Endothelial cell of umbilical vein (primary cell): ENCODE data around the gene SEMA7A. TPM values are rescaled to one million over a fixed set of nuclear protein-coding genes. Genes with fewer than 3 reads are reported as not detected.

Experiments used
- BruUV-seq: library from RNA; stranded (reverse); fragments of 400-500 nt; replicated peaks from 2 replicates; lab custom pipeline; 2021; lab: Mats Ljungman, UMichigan
- CTCF ChIA-PET: fragments of 300-600, 350-600 bp; sonication (Branson Sonifier 250); formaldehyde crosslinking; loops from one replicate; lab custom pipeline; 2021; ENCODE audit warnings: antibody characterized with exemption, inconsistent platforms; lab: Charles Lee
- POLR2A ChIA-PET: fragments of 300-600, 350-600 bp; sonication (Branson Sonifier 250); formaldehyde crosslinking; loops from one replicate; lab custom pipeline; 2021; ENCODE audit warnings: antibody characterized with exemption, inconsistent platforms; lab: Charles Lee
- DNase-seq: peaks from one replicate; pipeline ENCODE4 v3.0.0-alpha.2; 2011; ENCODE audit warnings: low read depth, low spot score
- FAIRE-seq: peaks from 2 replicates; lab custom pipeline; 2011; peaks lifted over from hg19 to GRCh38; lab: Jason Lieb, UNC
- H2AFZ ChIP-seq: 2 replicates; pipeline ENCODE4 v1.6.0; 2012; ENCODE audit warnings: low read depth, low read length, control low read depth, inconsistent platforms
- H3K27ac ChIP-seq: 2 replicates; pipeline ENCODE4 v1.5.1; 2011; ENCODE audit warnings: low read depth, mild to moderate bottlenecking, control low read depth, low read length, moderate library complexity; ENCODE audit not compliant: insufficient read depth
- H3K27me3 ChIP-seq, 2 experiments: 2 replicates each; pipeline versions ENCODE4 v1.6.0 to v1.6.1; 2011; ENCODE audit warnings: low read length in 2 of 2, mixed read lengths in 1 of 2; ENCODE audit not compliant: control insufficient read depth in 2 of 2, insufficient read depth in 2 of 2
- H3K36me3 ChIP-seq, 2 experiments: 2 replicates in 1 of 2; 3 replicates in 1 of 2; pipeline ENCODE4 v1.5.1; 2011; ENCODE audit warnings: low read length in 2 of 2, mild to moderate bottlenecking in 1 of 2, moderate library complexity in 1 of 2; ENCODE audit not compliant: control insufficient read depth in 2 of 2, insufficient read depth in 2 of 2; ENCODE audit errors: extremely low read depth in 1 of 2
- H3K4me1 ChIP-seq: 3 replicates; pipeline ENCODE4 v1.5.1; 2011; ENCODE audit warnings: mild to moderate bottlenecking, low read length; ENCODE audit not compliant: control insufficient read depth, insufficient read depth; ENCODE audit errors: extremely low read depth
- H3K4me2 ChIP-seq: 2 replicates; pipeline ENCODE4 v1.6.1; 2011; ENCODE audit warnings: low read length, control low read depth, mixed read lengths; ENCODE audit not compliant: insufficient read depth
- H3K4me3 ChIP-seq, 3 experiments: fragments of 200-600 bp in 1 of 3; sonication (generic), shearing (Covaris generic) in 1 of 3; replicated peaks in 1 of 3; 2 replicates each; pipeline ENCODE4 v1.5.1; 2011 to 2016; ENCODE audit warnings: control low read depth in 3 of 3, low read length in 3 of 3, mild to moderate bottlenecking in 2 of 3, inconsistent platforms in 1 of 3, low read depth in 1 of 3, moderate library complexity in 1 of 3; ENCODE audit not compliant: insufficient read depth in 1 of 3
- H3K79me2 ChIP-seq: 2 replicates; pipeline ENCODE4 v1.6.0; 2012; ENCODE audit warnings: low read length, inconsistent platforms; ENCODE audit not compliant: control insufficient read depth, insufficient read depth
- H3K9ac ChIP-seq: replicated peaks from 2 replicates; pipeline ENCODE3; 2011; ENCODE audit warnings: low read length, control low read depth; ENCODE audit not compliant: insufficient read depth; ENCODE audit errors: extremely low read depth
- H3K9me1 ChIP-seq: replicated peaks from 3 replicates; pipeline ENCODE4 v1.6.0; 2011; ENCODE audit warnings: mild to moderate bottlenecking, low read length; ENCODE audit not compliant: control insufficient read depth, insufficient read depth; ENCODE audit errors: extremely low read depth
- H3K9me3 ChIP-seq: replicated peaks from 2 replicates; pipeline ENCODE4 v1.5.1; 2012; ENCODE audit warnings: low read length, inconsistent platforms; ENCODE audit not compliant: control insufficient read depth, insufficient read depth
- H4K20me1 ChIP-seq: replicated peaks from 2 replicates; pipeline ENCODE3; 2011; ENCODE audit warnings: mild to moderate bottlenecking, low read length; ENCODE audit not compliant: control insufficient read depth, insufficient read depth; ENCODE audit errors: extremely low read depth
- EZH2 ChIP-seq: IDR thresholded peaks from 2 replicates; pipeline ENCODE4 v1.6.1; 2012; ENCODE audit warnings: borderline replicate concordance, low read depth, mild to moderate bottlenecking, moderate library complexity, low read length, inconsistent platforms; ENCODE audit not compliant: severe bottlenecking
- JUN ChIP-seq: IDR thresholded peaks from 2 replicates; pipeline ENCODE4 v1.6.1; 2011; ENCODE audit warnings: borderline replicate concordance, low read depth; ENCODE audit not compliant: insufficient read length, insufficient read depth
- MYC ChIP-seq: IDR thresholded peaks from one replicate; pipeline ENCODE4 v1.6.1; 2011; ENCODE audit warnings: mild to moderate bottlenecking, low read depth, low read length
- POLR2A ChIP-seq: IDR thresholded peaks from 2 replicates; pipeline ENCODE4 v1.6.1; 2012; ENCODE audit warnings: low read depth, mild to moderate bottlenecking, control low read depth, low read length
- dilution Hi-C: fragments of 300-500 bp; cut with MboI; formaldehyde crosslinking; loops from one replicate; pipeline ENCODE4 v1.15.0; 2019; ENCODE audit warnings: low sequenced_read_pairs; ENCODE audit not compliant: extremely low pct_ligation_motif_present
- intact Hi-C: fragments of 100-400 bp; cut with micrococcal nuclease; formaldehyde crosslinking; loops from one replicate; pipeline ENCODE4 v1.10.0; 2022
- polyA plus RNA-seq, 4 experiments: library from polyadenylated mRNA; depleted of rRNA in 3 of 4; stranded (reverse) in 3 of 4; unstranded in 1 of 4; fragments of >200 nt; gene quantifications; 2 replicates each; pipeline versions ENCODE4 v1.2.1 to v1.2.3, GENCODE V29; 2011 to 2012; ENCODE audit warnings: missing spikeins in 1 of 4
- total RNA-seq: library from RNA; stranded (reverse); gene quantifications from 2 replicates; pipeline ENCODE4 v1.2.3, GENCODE V29; 2021
- TF ChIP-seq, protein P1 (sequence below): IDR thresholded peaks from 2 replicates; pipeline ENCODE4 v1.6.1; 2011; ENCODE audit not compliant: insufficient read depth, insufficient read length
- TF ChIP-seq, protein P2 (sequence below), 2 donors: IDR thresholded peaks; 1 replicate in 1 of 2; 2 replicates in 1 of 2; pipeline ENCODE4 v1.5.1; 2011; ENCODE audit warnings: low read length in 2 of 2, mild to moderate bottlenecking in 2 of 2, moderate library complexity in 2 of 2, control low read depth in 1 of 2, inconsistent platforms in 1 of 2, low read depth in 1 of 2; ENCODE audit not compliant: insufficient read depth in 1 of 2; ENCODE audit errors: extremely low read depth in 1 of 2

The SEMA7A gene
- total and polyA plus RNA-seq, 2 donors (not counting 3 experiments of a cell fraction or from before 2014, with no cell fraction given): 1.7 to 2.0 TPM

DNA sequence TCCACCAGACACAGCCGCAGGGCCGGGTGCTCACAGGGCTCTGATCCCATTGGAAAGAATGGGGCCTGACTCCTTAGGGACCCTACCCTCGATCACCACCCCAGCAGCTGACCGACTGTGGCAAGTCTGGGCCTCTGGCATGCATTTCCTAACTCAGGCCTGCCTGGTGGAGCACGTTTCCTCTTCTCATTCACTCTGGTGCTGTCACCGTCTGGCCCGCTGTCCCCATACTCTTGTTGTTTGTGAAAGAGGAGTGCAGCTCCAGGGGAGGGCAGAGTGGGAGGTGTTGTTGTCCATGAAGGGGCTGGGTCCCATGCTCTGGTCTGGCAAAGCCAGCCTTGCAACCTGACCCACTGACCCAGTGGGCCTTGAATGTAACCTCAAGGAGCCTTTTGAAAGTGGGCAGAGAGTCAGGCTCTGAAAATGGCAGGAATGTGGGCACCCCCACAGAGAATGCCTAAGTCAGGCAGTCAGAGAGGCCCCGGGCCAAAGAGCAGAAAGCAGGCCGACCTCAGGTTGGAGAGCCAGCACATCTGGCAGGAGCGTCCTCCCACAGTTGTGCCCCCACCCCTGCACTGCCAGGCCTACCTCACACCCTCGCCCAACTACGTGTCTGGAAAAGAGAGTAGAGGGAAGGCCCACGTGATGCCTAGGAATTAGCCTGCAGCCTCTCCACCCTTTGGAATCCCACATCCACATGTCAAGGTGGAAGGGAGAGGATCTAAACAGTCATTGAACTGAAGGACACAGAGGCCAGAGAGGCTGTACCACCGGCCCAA lies 10.9 kb downstream of the SEMA7A start:
- BruUV-seq: no TSS peak
- intact Hi-C loops (no loop called here), dilution Hi-C loops (no loop called here)
- Histone ChIP-seq H3K27me3 (no peaks in the 10 kb centered on the region), H3K4me2 (no peak overlapping the region), H3K36me3 (no peaks in the 10 kb centered on the region), H3K79me2 (no peaks in the 10 kb centered on the region), H3K9ac (no peak overlapping the region), H3K4me1 (no peaks in the 10 kb centered on the region), H3K4me3 (no peak overlapping the region), H4K20me1 (no peaks in the 10 kb centered on the region), H3K9me1 (no peaks in the 10 kb centered on the region), H3K27ac (no peak overlapping the region), H2AFZ (no peak overlapping the region), H3K9me3 (no peaks in the 10 kb centered on the region)
- TF ChIP-seq, protein P1, sequence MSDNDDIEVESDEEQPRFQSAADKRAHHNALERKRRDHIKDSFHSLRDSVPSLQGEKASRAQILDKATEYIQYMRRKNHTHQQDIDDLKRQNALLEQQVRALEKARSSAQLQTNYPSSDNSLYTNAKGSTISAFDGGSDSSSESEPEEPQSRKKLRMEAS: no peak
- TF ChIP-seq, protein P2, sequence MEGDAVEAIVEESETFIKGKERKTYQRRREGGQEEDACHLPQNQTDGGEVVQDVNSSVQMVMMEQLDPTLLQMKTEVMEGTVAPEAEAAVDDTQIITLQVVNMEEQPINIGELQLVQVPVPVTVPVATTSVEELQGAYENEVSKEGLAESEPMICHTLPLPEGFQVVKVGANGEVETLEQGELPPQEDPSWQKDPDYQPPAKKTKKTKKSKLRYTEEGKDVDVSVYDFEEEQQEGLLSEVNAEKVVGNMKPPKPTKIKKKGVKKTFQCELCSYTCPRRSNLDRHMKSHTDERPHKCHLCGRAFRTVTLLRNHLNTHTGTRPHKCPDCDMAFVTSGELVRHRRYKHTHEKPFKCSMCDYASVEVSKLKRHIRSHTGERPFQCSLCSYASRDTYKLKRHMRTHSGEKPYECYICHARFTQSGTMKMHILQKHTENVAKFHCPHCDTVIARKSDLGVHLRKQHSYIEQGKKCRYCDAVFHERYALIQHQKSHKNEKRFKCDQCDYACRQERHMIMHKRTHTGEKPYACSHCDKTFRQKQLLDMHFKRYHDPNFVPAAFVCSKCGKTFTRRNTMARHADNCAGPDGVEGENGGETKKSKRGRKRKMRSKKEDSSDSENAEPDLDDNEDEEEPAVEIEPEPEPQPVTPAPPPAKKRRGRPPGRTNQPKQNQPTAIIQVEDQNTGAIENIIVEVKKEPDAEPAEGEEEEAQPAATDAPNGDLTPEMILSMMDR (IDR thresholded peaks at IDR 0.05; ENCODE audit: extremely low read depth in 1 of 2, insufficient read depth in 1 of 2, low read depth in 1 of 2, low read length in 2 of 2): no peak
- TF ChIP-seq MYC (no peak), JUN (no peak), EZH2 (no peak), POLR2A (no peak)
- POLR2A ChIA-PET: no interaction called here
- no peak for FAIRE-seq
- DNase-seq: no peak
- CTCF ChIA-PET: interaction anchor here (0.9 to 1.6 kb wide), 2 partner anchors 8 to 16 kb away, joined by 4 to 5 read pairs; no protein-coding TSS in a partner anchor
